Activated gamma-delta T cell treated with anti-CD3 and anti-CD28 coated beads, Interleukin-2, amount 50 U/mL, for 16 hours (primary cell): Measurements from ENCODE around the gene ANKRD44.
"Not testable (repeated sequence)": the region's sequence is repeated elsewhere in the genome, so short reads cannot be mapped to it uniquely, and the experiment has no call there.

ENCODE experiments used
- DNase-seq: peaks from one replicate; pipeline ENCODE4 v3.0.0-alpha.2; 2020; ENCODE audit warnings: low read depth

ANKRD44 gene

GRCh38 chr2:197287596-197287932, 23.0 kb downstream of the ANKRD44 start:
- DNase-seq, result not testable (repeated sequence)

DNA sequence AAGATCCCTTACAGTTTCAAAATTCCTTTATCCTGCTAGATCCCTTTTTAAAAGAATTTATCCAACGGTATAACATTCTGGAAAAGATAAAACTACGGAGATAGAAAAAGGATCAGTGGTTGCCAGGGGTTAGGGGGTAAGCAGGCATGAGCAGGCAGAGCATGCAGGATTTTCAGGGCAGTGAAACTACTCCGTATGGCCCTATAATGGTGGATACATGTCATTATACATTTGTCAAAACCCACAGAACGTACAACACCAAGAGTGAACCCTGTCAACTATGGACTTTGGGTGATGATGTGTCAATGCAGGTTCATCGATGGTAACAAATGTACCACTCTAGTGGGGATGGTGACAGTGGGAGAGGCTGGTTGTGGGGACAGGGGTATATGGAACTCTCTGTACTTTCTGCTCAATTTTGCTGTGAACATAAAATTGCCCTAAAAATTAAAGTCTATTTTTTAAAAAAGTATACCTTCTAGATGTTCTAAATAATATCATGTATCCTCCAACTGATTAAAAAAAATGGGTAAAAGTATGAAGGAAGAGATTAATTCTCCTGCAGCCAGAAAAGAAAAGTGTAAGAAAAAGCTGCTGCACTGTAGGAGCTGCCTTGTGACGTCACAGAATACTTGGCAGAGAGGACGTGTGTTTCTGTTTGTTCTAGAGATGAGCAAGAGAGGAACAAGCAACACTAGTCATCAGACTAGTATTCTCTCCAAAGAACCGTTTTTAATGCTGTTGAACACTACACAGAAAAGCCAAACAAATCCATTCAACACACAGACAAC, 23.6 kb downstream of the ANKRD44 start:
- DNase-seq, result no peak

DNA sequence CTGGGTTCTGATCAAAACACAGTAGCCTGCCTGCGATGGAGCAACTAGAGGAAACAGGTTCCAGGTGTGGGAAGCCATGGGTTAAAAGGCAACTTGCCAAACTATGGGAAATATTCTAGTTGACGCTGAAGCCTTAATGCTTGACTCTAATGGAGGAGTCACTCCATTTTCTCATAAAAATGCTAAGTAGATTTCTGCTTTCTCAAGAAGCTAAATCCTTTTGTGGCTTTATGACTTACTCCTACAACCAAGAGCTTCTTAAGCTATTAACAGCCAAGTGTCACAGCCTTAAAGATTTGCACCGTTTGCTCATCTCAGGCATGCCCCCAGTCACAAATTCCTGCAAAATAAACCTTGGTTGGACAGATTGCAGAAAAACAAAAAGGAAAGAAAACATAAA, 25.2 kb downstream of the ANKRD44 start:
- no peak for DNase-seq

- DNase-seq, result no peak
These were observed 25.6 kb downstream of the ANKRD44 start for GRCh38 chr2:197284956-197285355.

DNA sequence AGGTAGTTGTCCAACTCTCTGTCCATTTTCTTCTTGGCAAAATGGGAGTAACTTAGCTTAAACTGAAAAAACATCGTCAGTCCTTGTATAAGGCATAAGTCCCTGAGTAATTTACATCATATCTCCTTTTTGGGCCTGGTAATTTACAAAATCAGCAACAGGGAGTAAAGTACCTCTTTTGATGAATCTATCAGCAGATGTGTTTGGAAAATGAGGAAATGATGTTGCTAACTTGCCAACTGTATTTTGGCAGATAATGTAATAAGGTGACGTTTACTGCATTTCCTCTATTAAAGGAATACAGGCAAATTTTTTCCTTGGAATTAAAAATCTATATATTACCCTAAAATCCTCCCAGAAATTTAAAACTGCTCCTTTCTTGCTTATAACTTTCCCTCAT, 29.2 kb downstream of the ANKRD44 start:
- no peak for DNase-seq

- DNase-seq, result no peak
These were observed 30.4 kb downstream of the ANKRD44 start for GRCh38 chr2:197280015-197280702.

DNA sequence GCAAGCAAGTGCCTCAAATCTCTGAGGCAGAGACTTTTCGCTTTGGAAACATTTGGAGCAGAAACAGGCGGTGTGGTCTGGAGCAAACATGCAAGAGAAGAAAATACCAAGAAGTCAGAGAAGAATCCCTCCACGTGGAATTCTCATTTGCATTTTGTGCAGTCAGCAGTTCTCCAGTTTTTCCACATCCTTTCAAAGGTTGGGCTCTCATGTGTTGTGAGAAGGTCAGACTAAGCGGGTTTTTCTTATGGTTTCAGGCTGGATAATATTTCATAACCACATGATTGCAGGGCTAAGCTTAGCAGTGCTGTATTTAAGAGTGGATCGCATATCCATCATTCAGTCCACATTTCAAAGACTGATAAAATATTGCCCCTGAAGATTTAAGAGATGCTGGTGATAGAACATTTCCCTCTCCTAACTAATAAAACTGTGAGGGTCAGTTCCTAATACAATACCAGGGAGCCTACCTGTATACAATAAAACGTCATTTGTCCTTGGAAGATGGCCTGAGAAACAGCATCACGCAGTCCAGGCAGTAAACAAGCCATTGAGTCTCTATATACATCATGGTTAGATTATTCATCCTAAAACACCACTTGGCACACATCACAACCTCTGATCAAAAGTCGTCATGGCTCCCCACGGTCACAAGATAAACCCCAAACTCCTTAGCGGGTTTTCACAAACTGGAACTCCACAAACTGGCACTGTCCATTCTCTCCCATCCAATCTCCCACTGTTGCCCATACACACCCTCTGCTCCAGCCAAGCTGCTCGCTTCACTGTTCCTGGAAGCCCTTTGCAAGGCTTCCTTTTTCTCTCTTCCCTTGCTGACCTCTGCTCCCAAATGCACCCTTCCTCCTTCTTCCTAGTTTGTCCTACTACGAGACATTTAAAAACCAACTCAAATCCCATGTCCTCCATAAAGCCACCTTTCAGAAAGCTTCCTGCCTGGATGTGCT, 31.5 kb downstream of the ANKRD44 start:
- DNase-seq, result no peak

DNA sequence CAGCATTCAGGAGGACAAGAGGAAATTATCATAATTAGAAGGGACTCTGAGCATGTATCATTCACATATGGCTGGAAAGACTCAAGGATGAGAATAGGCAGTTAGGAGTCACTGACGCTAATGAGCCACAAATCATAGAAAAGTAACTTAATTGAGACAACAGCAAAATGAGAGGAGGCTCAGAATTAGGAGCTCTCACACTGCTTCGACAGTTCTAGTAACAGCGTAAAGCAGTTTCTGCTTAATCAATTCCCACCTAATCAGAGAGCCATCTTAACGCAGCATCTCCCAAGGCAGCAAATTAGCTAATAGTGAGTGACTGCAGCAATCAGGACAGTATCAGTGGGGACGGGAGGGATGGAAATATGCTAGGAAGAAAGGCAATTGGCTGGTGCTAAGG, 32.8 kb downstream of the ANKRD44 start:
- DNase-seq, result no peak

DNA sequence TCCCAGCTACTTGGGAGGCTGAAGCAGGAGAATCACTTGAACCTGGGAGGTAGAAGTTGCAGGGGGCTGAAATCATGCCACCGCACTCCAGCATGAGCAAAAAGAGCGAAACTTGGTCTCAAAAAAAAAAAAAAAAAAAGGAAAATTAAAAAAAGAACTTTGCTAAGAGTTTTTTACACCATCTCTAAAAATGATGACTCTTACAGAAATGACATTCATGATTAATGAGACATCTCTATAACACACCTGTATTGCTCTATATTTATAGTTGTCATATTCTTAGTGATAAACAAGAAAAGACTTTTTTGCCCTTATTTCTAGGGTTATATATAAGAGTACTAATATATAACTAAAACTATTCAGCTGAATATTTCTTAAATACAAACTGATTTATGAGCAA, 34.4 kb downstream of the ANKRD44 start:
- DNase-seq, result no peak

- DNase-seq, result no peak
These were observed 35.6 kb downstream of the ANKRD44 start for GRCh38 chr2:197274937-197275336.

GRCh38 chr2:197274349-197274748, 36.2 kb downstream of the ANKRD44 start:
- no peak for DNase-seq

DNA sequence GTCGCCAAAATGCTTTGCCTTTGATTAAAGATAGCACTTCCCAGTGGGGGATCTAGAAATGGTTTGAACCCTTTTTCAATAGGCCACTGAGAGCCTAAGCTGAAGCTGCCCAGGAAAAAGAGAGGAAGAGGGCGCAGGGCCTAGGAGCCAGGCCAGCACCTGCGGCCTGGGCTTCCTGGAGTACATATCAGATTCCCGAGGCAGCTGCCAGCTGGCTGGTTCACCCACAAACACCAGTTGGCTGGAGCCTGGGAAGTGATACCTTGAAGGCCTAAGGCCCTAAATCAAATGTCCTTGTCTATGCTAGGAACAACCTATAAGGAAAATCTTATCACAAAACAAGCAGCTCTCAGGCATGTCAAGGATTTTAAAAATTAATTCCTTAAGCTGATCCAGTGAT, 37.1 kb downstream of the ANKRD44 start:
- DNase-seq, result no peak

- DNase-seq, result no peak
These were observed 40.0 kb downstream of the ANKRD44 start for GRCh38 chr2:197270601-197271000.

DNA sequence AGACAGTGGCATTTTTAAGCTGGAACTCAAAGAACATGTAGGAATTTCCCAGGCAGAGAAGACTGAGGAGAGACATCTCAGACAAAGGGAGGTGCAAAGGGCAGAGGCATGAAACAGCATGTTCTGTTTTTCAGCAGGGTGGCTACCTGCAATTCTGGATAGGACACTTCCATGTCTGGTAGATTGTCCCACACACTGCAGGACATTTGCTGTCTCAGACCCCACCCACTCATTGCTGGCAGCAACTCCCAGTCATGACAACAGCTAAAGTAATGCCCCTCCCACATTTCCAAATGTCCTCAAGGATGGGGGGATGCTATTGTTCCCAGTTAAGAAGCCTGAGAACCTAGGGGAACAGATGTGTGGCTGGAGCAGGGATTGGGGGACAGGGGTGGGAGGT, 40.8 kb downstream of the ANKRD44 start:
- DNase-seq, result no peak

- no peak for DNase-seq
These were observed 41.6 kb downstream of the ANKRD44 start for GRCh38 chr2:197268786-197269584.

DNA sequence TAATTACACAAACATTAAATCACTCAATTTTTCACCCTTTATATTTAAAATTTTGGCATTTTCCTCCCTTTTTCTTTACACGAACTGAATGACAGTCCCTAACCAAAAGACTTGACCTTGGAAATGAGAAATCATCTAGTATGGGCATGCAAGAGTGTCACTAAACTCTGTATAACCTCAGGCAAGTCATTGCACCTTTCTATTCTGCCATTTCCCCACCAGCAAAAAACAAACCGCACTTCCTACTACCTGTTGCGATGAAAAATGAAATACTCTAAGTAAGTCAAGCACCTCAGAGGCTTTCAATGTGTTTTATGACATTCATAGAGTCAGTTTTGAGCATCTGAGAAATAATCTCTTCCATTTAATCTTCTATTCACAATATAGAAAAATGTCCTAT, 44.1 kb downstream of the ANKRD44 start:
- no peak for DNase-seq

DNA sequence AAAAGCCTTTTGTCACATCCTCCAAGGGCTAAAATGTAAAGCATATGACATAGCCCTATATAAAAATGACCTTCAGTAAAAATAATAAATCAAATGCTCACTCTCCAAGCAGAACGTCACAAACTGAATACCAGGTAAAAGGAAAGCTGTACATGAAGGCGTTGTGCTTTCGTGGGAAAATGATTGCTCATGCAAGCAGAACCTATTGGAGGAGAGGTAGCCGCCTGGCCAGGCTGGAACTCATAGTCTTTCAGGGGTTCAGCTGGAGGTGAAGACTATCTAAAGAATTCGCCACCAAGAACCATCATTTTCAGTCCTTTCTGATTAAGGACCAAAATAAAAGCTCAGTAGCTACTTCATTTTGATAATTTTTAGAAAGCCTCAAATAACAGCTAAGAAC, 44.7 kb downstream of the ANKRD44 start:
- DNase-seq, result no peak

GRCh38 chr2:197265036-197265435, 45.5 kb downstream of the ANKRD44 start:
- no peak for DNase-seq

DNA sequence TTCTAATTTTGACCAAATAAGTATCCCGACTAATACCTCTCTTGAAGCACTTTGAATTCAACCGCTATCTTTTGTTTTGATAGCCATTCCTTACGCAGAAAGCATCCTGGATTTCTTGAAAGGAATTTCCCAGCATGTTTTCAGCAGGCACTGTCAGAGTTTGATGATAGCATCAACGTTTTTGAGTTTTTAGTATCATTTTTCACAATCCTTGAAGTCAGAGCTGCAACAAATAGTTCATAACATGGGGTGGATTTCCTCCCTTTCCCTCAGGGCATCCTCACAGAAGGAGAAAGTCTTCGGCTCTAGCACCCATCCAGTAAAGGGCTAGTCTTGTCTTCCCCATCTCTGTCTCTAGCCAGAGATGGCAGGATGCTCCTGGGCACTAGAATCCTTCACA, 46.2 kb downstream of the ANKRD44 start:
- DNase-seq, result no peak

DNA sequence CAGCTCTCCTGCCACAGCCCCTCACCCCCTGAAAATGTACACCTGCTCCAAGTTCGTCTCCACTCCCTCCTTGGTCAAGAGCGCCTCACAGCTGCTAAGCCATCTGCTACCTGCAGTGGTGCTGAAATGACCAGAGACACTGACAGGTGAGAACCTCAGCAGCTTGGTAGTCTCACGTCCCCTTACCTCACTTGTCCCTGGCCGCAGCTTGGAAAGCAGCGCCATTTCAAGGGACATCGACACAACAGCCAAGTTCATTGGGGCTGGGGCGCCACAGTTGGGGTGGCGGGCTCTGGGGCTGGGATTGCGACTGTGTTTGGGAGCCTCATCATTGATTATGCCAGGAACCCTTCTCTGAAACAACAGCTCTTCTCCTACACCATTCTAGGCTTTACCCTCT, 47.5 kb downstream of the ANKRD44 start:
- DNase-seq, result no peak

- DNase-seq, result no peak
These were observed 48.8 kb downstream of the ANKRD44 start for GRCh38 chr2:197261808-197262226.

DNA sequence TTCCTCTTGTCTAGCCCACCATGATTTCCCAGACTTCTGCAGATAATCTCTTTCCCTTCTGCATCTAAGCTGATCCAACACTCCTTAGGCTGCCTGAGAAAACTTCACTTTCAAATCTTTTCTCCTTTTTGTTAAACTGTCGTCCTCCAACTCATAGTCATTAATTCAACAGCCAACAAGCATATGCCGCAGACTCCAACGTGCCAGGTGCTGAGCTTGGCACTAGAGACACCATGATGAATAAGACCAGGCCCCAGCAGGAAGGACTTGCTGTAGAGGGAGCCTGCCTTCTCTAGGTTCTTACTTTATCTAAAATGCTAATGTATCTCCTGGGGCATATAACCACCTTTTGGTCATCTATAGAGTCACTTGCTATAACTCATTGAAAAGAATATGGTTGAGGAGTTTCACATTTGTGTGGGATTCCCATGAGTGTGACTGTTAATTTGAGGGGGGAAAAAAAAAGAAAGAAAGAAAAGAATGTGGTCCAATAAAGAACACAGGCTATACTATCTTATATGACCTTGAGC, 51.0 kb downstream of the ANKRD44 start:
- no peak for DNase-seq
